Measurements from ENCODE around the gene CEPT1.

DNA sequence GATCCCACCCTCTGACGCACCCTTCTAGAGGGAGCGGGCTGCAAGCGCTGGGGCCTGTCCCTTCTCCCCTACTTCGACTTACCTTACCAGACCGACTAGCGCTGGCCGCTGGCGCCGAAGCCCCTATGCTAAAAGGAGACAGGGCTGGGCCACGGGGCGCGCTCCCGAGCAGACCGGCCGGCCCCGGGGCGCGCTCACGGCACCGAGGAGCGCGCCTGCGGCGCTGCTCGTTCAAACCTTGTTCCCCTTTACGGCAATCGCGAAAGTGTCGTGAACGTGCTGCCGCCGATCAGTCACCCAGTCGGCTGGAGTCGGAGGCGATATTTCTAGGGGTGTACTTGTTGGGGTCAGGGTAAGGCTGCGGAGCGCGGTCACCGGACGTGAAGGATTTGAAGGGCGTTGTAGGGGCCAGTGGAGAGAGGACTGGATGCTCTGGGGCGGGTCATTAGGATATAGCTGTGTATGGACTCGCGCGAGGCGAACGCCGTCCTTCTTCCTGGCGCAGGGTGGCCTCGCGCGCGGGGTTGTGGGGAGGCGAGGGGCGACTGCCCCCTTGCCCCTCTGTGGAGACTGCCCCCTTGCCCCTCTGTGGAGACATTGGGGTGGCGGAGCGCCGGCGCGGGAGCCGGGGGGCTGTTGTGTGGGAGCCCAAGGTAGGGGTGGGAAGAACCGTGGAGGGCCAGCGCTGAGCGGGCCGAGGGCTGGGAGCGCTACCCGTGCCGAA, at the start of gene CEPT1, which contains the start of gene DRAM2:
- no peak for TF ChIP-seq SUZ12 (IDR thresholded peaks at IDR 0.05; ENCODE audit: extremely low read depth, insufficient read depth, insufficient read length)
- TF ChIP-seq YY1 (IDR thresholded peaks at IDR 0.05; ENCODE audit: insufficient read depth, insufficient read length): no peak

Measured in NT2/D1 (cell line).